ENCODE data around the gene PTBP2.

- TF ChIP-seq MAX (IDR thresholded peaks at IDR 0.05) = no peak
- no peak for TF ChIP-seq GABPA (IDR thresholded peaks at IDR 0.05 in 1 of 2, conservative IDR thresholded peaks at IDR 0.05 in 1 of 2)
- no peak for TF ChIP-seq TAF1 (conservative IDR thresholded peaks at IDR 0.05)
- no peak for TF ChIP-seq REST (IDR thresholded peaks at IDR 0.05)
- TF ChIP-seq CTCF (IDR thresholded peaks at IDR 0.05; ENCODE audit: low read depth, low read length, missing input control) = no peak
- no peak for TF ChIP-seq JUND (IDR thresholded peaks at IDR 0.05)
- TF ChIP-seq SP1 (IDR thresholded peaks at IDR 0.05) = no peak
- no peak for TF ChIP-seq YY1 (IDR thresholded peaks at IDR 0.05)
- TF ChIP-seq, protein P1, sequence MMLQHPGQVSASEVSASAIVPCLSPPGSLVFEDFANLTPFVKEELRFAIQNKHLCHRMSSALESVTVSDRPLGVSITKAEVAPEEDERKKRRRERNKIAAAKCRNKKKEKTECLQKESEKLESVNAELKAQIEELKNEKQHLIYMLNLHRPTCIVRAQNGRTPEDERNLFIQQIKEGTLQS (IDR thresholded peaks at IDR 0.05) = no peak
- TF ChIP-seq RAD21 (IDR thresholded peaks at IDR 0.05) = no peak
- no peak for TF ChIP-seq HNF4G (IDR thresholded peaks at IDR 0.05)
- TF ChIP-seq FOXA1 (IDR thresholded peaks at IDR 0.05) = no peak
These were observed 26.0 kb downstream of the PTBP2 start for GRCh38 chr1:96747565-96747964.

Measured in liver (tissue), 3 donors.